RKO (cell line): Measurements from ENCODE around the gene SLC12A2.

Experiments
- DNase-seq: peaks from one replicate; pipeline ENCODE4 v3.0.0-alpha.2; 2016; ENCODE audit warnings: low spot score

SLC12A2 gene

DNA sequence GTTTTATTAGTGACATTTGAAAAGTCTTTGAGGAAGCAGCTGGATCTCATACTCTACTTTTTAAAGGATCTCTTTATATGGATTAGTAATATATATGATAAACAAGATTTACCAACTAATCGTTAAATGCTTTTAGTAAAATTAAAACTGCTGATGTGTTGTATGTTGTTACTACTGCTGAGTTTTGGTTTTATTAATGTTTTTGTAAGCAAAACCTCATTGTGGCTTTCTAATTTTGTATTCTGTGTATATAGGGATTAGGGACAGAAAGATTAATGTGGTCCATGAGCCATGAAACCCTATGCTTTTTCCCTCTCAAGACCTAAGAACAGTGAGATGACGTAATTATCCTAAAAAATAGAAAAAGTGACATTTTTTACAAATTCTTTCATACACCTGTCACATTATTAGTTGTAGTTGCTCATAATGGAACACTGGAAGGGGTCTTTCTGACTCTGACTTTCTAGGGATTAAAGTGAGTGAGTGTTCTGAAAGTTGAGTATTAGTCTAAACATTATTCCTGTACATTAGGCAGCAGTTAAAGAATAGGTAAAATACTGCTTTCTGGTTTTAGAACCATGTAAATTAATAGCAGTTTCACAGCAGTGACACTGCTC lies 85.9 kb downstream of the SLC12A2 start:
- DNase-seq: no peak

DNA sequence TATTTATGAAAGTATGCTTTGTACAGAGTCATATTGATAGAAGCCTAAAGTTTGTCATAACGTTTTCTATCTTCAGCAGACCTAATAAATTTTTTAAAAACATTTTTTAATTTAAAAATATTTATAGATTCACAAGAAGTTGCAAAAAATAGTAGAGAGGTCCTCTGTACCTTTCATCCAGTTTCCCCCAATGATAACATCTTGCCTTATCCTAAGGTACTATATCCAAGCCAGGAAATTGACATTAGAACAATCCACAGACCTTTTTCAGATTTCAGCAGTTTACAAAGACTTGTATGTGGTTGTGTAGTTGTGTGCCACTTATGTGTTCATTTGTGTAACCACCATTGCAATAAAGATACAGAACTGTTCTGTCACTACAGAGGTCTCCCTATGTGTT lies 88.5 kb downstream of the SLC12A2 start:
- no peak for DNase-seq

DNA sequence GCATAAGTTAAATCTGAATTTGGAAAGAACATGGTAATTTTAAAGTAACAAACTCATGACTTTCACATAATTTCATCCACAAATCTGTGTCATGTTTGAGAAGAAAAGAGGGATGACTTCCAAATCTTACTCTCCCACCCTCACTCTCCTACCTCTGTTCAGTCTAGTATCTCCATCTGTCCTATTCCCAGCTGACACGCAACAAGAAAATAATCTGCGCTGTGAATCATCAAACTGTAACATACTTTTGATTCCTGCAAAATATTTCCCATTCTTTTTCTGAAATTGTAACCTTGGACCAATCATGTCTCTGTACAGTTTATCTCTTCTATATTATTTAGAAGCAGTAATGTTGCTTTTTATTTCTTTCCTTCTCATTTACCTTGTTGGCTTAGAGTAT lies 91.4 kb downstream of the SLC12A2 start:
- DNase-seq: no peak

DNA sequence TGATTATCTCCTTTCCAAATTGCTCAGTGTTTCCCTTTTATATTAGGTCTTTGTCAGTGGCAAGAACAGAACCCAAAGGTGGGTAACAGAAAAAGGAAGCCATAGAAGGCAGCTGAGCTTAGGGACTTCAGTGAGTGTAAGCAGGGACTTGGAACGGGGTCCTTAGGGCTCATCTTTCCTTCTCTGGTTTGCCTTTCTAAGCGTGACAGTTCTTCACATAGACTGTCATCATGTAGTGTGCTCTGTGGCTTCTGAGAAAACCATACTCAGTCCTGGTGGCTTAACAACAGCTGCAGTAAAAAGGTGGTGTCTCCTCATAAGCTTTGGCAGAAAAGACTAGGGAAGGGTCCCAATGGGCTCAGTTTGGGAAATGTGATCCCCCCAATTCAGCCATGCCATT lies 108.8 kb downstream of the SLC12A2 start:
- no peak for DNase-seq

DNA sequence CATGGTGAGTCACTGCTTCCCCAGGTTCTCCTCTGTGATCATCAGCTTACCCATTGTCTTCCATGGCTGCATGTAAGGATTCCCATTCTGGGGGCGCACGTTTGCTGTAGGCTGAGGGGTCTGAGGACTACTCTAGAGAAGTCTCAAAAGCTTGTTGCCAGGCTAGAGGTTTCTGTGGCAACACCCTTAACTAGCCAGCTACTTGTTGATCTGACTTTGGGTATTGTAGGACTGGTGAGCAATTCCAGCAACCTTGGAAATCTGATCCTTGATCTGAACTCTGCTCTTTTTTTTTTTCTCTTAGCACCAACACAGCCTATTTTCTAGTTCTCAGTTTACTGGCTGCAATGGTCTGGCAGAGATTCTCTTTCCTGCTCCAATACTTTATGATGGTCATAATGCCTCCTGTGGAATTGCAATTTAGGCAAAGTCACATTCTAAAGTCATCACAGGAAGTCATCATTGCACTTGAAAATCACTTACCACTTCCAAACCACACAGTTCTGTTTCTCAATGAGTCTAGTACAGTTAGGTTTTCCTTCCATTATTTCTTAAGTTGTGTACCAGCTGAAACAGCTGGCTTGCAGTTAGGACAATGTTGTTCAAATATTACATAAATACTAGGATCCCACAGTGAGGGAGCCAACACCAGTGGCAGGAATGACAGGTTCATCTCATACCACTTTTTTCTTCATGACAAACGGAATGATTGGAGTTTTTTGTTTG lies 110.3 kb downstream of the SLC12A2 start:
- no peak for DNase-seq

DNA sequence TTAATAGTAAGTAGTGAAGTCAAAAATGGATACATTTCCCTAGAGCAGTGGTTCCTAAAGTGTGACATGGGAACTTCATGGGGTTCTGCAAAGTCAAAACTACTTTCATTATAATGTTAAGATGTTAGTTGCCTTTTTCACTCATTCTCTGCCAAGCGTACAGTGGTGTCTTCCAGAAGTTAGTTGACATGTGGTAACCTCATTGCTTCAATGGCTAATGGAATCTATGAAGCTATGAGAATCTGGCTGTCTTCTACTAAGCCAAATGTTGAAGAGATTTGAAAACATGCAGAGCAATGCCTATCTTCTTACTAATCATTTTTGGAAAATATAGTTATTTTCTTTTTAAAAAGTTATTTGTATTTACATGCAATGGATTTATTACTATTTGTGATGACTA lies 111.8 kb downstream of the SLC12A2 start:
- no peak for DNase-seq

DNA sequence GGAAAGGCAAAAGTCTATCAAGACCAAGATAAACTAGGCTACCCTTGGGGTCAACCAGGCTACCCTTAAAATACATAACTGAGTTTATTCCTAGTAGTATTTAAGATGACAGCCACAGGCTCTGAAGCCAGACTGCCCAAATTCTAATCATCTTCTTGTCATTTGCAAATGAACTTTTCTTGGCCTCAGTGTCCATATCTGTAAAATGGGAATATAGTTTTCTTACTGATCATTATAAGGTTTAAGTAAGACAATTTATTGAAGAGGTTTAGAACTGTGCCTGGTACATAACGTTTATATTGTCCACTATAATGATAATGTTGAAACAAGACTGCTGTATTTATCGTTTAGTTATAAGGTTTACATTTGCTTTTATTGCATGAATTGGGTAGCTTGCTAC lies 112.5 kb downstream of the SLC12A2 start:
- DNase-seq: no peak

DNA sequence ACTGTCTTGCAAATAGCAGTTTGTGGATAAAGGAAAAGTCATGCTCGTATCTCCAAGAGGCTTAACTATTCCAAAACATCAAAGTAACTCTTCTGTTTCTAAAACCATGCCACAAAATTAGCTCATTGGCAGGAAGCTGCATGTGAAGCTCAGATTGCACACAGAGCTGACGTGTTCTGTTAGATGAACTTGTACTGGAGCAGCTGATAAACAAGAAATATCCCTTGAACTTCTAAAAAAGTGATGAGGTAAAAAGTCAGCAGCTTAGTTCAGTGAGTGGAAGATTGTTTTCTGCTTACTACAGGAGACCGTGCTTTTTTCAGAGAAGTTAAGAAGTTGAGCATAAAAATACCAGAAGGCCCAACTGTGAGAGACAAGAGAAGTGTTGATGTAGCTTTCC lies 113.2 kb downstream of the SLC12A2 start:
- no peak for DNase-seq

DNA sequence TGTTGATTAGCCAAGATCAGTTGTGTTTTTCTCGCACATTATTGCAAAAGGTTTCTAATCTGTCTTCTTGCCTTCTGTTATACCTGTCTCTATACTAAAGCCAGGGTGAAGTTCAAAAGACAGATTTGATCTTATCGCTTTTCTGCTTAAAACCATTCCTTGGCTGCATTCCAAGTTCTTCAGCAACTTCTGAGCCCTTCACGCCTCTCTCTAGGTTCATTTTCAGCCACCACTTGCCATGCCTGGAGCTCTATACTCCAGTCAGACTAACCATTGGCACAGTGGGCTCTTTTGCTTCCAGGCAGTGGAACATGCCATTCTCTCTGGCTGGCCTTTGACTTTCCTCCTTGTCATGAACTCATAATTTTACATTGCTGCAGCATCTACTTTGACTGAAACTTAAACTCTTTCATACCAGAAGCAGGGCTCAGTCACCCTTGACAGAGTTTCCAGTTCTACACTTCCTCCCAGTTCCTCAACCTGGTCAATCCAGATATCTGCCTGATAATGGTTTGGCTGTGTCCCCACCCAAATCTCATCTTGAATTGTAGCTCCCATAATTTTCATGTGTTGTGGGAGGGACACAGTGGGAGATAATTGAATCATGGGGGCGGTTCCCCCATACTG lies 114.4 kb downstream of the SLC12A2 start:
- DNase-seq: no peak

DNA sequence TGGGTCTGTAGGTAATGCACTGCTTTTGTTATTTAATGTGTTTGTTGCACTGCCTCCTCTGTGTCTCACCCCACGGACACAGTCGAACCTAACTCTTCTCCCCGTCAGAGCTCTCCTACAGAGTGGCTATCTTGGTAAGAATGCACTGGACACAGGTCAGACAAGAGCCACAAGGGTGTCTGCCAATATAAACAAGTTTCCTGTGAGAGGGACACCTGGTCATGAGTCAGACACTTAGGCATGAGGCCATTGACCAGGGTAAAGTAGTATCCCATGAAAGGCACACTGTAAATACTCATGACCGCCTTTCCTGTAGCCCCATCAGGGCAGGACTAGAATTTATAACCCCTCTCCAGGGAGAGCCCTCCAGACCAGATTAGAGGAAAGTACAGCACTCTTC lies 115.5 kb downstream of the SLC12A2 start:
- peak; percentile 11 for DNase-seq

DNA sequence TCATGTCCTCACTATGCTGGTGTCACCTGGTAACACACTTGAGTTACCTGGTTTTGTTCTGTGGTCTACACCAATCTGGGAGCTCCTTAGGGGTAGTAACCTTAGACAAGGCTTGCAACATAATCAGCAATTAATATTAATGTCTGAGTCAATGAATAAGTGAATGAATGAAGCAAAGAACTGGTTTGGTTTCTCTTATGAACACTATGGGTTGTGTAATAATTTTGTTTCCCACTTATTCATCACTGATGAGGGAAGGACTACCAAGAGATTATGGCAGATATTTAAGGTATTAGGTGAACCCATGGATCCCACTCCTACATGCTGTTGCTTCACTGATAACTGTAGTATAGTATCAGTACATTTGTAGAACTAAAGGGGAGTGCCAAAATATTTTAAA lies 116.0 kb downstream of the SLC12A2 start:
- DNase-seq: no peak

DNA sequence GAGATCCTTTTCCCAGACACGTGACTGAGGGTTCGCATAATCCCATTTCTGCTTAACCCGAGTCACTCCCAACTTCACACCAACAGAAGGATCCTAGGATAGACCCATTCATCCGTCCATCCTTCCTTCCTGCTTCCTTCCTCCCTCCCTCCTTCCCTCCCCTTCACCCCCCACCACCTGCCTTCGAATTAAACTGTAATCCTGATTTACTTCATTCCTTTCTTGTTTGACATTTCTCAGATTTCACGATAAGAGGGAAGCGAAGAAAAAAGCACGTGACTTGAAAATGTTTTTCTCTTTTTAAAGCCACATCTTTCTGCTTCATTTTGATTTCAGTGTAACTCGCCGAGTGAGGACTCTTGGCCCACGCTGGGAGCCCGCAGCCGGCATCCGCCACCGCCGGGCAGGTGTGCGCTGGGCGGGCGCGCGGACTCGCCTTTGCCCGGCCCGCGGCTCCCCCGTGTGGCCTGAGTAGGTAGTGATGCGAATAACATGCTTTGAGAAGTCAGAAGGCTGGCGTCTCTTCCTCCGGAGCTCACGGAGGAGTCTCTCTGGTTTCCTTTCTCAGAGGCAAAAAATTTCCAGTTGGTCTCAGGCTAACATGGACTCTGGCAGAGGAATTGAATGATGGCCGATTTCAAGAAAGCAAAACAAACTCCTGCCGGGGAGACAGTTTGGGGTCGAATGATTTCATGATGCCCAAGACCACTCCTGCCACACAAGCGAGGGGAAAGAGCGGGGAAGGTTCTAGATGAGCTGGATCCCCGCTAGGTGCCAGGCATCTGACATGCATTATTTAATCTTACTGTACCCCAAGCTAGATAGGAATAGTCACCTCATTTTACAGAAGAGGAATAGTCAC lies 117.7 kb downstream of the SLC12A2 start:
- no peak for DNase-seq

DNA sequence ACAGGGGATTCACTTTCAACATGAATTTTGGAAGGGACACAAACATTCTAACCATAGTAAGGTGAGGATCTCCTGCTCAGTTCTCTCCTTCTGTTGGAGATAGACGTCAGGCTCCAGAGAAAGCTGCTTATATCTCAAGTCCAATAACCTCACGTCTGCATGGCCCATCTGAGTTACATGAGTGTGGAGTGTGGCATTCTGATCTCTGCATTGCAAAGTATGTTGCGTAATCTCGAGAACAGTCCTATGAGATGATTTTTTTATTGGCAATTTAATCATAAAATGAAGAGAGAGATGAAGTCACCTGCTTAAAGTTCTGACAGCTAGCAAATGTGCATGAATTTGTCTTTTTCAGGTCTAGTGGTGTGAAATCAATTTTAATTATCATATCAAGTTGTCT lies 118.8 kb downstream of the SLC12A2 start:
- DNase-seq: no peak

DNA sequence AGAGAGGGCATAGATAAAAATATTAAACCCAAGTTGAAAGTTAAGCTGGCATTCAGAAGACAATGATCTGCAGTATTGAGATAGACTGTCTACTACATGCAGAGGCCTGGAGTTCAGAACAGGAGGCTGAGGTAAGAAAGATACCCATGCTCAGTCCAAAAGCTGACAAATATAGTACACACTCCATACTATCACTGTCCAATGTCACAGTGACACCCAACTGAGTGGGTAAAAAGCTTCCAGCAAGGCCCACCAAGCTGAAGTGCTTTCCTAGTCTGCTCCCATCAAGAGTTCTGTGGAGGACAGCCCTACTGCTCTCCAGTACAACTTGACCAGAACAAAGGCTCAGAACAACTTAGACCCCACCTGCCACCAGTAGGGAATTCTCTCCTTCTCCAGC lies 124.9 kb downstream of the SLC12A2 start:
- DNase-seq: no peak

DNA sequence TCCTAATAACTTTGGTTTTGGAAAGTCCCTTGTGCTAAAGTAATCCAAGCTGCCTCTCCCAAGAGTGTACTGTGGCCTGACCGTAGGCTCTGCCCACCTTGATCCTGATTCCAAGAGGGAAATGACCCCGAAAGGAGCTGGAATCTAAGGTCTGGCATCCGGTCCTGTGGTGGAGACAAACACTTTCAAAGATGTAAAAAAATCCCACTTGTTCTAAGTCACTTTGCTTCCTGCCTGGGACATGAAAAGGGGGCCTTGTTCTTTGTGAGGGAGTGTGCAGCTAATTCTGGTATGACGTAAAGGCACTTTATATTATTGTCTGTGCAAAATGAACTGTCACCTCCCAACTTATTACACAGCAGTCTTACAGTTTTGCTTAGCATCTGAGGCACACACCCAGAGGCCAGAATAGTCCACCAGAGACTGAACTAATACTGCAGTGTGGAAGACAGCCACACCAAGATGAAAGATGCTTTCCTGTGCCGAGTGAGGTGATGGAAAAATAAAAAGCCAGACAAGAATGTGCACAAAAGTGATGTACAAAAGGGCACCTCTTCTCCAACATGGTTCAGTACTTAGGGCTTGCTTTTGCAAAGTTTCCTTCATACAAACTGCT lies 128.7 kb downstream of the SLC12A2 start:
- no peak for DNase-seq

DNA sequence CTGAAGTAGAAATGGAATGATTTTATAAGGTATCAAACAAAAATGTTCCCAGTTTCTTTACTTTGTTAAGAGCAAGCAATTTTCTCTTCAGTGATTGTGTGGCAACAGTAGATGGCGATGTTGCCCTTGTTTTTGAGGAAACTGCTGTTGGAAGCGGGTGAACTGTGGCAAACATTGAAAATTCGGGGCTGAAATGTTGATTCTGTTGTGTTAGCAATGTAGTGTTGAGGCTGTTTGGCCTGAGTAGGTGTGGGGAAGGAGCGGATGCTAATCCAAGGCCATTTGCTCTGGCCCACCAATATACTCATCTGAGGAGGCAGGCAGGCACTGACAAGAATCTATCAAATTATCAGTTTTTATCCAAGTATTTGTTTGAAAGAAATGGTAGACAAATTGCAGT lies 129.8 kb downstream of the SLC12A2 start:
- DNase-seq: peak; percentile 66

DNA sequence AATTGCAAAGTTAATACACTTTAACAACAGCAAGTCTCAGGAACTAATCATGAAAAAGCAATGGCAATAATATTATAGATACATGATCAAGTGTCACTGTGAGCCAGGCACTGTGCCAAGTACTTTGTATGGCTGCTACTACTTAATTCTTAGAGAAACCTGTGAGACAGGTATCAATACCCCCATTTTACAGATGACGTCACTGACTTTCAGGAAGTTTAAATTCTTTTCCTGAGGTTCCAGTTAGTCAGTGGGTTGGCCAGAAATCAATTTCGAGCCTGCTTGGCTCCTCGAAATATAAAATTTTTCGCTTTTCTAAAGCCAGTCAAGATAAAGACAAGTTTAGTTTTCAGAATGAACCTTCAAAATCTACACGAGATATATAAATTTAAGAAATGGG lies 130.3 kb downstream of the SLC12A2 start:
- DNase-seq: no peak

DNA sequence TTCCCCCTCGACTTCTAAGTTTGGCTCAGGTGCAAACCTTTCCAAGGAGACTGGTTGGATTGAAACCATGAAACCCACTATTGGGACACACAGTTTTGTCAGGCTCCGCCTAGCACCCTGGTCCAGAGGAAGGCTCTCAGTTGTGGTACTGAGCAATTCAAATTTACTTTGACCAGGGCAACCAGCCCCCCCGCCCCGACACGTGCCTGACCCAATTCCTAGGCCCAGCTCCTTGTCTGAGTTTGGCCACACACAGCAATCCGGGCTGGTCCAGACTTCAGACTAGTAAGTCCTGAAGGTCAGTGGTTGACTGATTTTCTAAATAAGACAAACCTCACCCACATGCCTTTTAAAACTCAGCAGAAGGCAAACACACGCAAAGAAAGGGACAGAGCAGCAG lies 132.7 kb downstream of the SLC12A2 start:
- DNase-seq: no peak

DNA sequence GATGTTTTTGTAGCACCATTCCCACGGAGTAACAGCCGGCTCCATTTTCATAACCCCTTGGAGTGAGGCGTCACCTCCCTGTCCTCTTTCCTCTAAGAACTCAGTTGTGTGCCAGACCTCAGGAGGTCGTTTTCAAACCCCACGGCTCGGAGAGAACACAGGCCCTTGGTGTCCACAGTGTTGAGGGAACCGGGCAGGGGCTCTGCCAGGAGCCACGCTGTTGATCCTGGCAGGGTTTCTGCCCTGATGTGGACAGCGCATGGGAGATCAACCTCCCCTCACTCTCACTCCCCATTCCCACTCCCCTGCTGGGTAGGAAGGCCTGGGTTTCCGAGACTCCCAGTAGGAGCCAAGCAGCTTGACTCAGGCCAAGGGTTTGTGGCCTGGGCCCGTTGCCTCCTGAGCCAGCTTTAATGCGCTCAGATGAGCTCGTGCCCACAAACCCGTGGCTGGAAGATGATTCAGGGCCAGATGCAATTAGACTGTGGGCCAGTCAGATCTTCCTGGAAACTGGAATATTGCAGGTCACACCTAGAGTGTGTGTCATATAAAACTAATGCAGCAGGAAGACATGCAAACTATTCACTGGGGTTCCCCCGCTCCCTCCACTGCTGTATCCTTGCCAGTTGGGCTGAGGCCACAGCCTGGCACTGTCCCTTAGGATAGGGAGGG lies 133.4 kb downstream of the SLC12A2 start:
- peak; percentile 16 for DNase-seq

DNA sequence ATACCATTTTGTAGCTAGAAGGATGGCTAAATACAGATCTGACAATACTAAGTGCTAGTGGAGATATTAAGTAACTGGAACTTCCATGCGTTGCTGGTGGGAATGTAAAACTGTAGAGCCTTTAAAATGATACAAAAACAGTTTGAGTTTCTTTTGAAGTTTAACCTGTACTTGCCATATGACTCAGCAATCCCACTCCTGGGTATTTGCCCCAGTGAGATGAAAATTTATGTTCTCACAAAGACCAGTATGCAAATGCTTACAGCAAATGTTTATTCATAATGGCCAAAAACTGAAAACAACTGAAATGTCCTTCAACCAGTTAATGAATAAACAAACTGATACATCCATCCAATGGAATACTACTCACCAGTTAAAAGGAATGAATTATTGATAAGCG lies 137.3 kb downstream of the SLC12A2 start:
- DNase-seq: no peak

DNA sequence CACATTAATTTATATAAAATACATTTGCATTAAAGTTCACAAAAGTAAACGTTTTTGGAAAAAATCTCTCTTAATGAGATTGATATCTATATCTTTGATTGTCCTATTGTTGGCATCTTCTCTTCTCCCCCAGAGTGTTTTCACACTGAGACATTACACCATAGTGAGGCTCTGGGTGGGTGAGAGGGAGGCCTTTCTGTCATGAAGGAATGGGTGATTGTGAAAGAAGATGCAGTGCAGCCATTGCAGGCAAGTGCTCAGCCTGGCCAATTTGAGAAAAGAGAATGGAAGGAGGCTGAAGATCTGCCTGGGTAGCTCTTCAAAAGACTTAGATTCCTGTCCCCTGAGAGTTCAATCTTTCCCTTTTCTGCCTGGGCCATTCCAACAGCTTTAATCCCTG lies 140.8 kb downstream of the SLC12A2 start:
- no peak for DNase-seq
